22Rv1 (cell line): Measurements from ENCODE around the gene ZIC2.

Source experiments
- H3K27ac ChIP-seq: fragments of 450-650 bp; 2 replicates; pipeline ENCODE4 v1.5.1; 2017
- ZFX ChIP-seq: fragments of 450-650 bp; IDR thresholded peaks from 2 replicates; pipeline ENCODE4 v1.6.1; 2017; ENCODE audit warnings: antibody characterized with exemption, borderline replicate concordance
- TF ChIP-seq, protein P1 (sequence below): fragments of 450-650 bp; IDR thresholded peaks from 2 replicates; pipeline ENCODE4 v1.5.1; 2017; ENCODE audit warnings: mild to moderate bottlenecking

The ZIC2 gene

GRCh38 chr13:99967498-99967868 is 14.1 kb upstream of the ZIC2 start:
- H3K27ac ChIP-seq = no peak overlapping the region
- TF ChIP-seq, protein P1, sequence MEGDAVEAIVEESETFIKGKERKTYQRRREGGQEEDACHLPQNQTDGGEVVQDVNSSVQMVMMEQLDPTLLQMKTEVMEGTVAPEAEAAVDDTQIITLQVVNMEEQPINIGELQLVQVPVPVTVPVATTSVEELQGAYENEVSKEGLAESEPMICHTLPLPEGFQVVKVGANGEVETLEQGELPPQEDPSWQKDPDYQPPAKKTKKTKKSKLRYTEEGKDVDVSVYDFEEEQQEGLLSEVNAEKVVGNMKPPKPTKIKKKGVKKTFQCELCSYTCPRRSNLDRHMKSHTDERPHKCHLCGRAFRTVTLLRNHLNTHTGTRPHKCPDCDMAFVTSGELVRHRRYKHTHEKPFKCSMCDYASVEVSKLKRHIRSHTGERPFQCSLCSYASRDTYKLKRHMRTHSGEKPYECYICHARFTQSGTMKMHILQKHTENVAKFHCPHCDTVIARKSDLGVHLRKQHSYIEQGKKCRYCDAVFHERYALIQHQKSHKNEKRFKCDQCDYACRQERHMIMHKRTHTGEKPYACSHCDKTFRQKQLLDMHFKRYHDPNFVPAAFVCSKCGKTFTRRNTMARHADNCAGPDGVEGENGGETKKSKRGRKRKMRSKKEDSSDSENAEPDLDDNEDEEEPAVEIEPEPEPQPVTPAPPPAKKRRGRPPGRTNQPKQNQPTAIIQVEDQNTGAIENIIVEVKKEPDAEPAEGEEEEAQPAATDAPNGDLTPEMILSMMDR = no peak
- TF ChIP-seq ZFX = no peak

DNA sequence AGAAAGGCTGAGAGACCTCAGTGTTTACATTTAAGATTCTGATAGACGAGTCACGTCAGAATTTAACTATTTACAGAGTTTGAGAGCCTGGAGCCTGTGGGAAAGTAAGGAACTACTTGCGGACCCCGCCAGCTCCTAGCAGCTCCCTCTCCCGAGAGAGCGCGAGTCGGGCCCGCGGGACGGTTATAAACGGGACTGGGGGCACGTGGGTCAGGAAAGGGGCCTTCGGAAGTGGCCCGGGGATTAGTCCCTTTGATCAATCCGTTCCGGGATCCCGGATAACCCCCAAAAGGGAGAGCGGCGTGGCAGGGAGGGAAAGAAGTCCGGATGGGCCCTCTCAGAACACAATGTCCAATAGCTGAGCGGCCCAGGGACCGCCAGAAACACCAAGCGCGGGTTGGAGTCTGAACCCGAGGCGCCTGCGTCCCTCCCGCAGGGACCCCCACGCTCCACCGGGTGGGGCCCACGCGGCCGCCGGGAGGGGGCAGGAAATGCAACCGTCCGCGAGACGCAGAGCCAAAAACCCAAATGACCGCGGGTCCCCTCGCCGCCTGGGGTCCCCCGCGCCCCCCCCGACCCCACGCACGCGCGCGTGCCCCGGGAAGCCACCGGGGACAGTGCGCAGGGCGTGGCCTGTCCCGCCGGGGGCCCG is 13.6 kb upstream of the ZIC2 start:
- H3K27ac ChIP-seq = no peak overlapping the region
- TF ChIP-seq, protein P1 = no peak

GRCh38 chr13:99968521-99969452 is 12.8 kb upstream of the ZIC2 start:
- TF ChIP-seq, protein P1 = no peak
- TF ChIP-seq ZFX = no peak
- H3K27ac ChIP-seq = no peak overlapping the region

DNA sequence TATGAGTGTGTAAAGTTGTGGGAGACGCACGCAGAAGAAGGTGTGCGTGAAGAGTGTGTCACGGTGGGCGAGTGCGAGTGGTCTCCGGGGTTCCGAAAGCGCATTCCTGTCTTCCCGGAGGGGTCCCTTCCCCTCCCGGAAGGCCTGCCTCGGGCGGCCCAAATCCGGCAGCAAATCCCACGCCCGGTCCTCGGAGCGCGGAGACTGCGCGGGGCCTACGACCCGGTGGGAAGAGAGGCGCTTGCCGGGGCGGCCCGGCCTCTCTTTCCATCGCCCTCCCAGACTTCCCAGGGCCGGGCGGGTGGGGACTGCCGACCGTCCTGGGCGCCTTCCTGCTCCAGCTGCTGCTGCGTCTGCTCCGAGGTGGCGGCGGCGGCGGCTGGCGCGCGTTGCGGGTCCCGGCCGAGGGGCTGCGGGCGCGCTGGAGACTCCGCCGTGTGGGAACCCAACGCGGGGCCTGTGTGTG is 12.1 kb upstream of the ZIC2 start:
- peak overlapping the region; percentile 69 for H3K27ac ChIP-seq
- TF ChIP-seq ZFX = no peak
- TF ChIP-seq, protein P1 = no peak

- TF ChIP-seq, protein P1 = peak; percentile 26
- TF ChIP-seq ZFX = no peak
- peak overlapping the region; percentile 69 for H3K27ac ChIP-seq
Observed at GRCh38 chr13:99969919-99970650, 11.5 kb upstream of the ZIC2 start.

DNA sequence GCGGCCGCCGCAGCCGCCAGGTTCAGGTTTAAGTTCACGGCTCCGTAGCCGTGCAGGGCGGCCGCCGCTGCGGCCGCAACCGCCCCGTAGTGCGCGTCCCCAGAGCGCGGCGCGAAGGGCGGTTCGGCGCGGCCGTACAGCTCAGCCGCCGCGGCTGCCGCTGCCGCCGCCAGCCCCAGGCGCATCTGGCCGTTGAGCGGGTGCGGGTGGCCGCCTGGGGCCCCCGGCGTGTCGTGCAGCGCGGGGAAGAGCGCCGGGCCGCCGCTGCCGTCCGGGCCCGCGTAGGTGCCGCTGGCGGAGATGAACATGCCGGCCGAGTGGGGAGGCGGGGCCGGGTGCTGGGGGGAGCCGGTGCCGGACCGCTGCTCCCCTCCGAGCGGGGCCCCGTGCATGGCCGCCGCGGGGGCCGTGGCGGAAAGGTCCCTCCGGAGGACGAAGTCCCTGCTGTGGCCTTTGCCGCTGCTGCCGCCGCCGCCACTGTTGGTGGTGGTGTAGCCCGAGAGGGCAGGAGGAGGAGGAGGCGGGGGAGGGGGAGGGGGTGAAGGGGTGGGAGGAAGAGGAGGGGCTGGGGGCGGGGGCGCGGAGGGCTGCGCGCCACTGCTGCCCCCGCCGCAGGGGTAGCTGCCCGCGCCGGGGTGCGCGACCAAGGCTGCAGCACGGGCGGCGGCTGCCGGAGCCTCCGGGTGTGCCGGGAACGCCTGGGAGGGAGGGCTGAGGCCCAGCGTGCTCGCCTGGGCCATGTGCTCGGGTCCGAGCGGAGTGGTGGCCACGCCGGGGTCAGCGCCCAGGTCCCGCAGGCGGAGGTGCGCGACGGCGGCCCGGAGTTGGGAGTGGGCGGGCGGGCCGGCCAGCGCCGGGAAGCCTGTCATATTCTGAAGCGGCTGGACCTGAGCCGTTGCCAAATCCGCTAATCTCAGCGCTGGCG is 10.7 kb upstream of the ZIC2 start:
- H3K27ac ChIP-seq = peak overlapping the region; percentile 69
- TF ChIP-seq, protein P1 = no peak
- no peak for TF ChIP-seq ZFX
